HG03066 (cell line): ENCODE data around the gene WDR82.

ENCODE experiments used
- ATAC-seq: cut with Tn5 transposase; IDR thresholded peaks from one replicate; pipeline ENCODE4 v1.9.1; 2021; ENCODE audit warnings: low read depth; ENCODE audit not compliant: unreplicated experiment

Gene WDR82

DNA sequence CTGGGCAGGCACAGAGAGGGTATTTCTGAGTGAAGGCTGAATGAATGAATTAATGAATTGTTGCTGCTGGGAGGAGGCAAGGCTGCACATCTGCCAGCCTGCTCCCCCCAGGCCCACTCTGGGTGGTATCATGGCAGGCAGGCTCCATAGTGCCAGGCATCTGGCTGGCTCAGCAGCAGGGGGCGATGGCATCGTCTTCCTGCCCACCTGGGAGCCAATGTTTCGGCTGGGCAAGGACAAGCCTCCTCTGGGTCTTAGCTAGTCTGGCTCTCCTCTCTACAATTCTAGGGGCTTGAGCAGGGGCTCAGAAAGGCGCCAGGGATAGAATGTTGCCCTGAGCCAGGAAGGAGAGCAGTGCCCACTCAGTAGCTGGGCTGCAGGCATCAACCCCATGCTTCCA is 51.3 kb downstream of the WDR82 start:
- ATAC-seq: no peak

DNA sequence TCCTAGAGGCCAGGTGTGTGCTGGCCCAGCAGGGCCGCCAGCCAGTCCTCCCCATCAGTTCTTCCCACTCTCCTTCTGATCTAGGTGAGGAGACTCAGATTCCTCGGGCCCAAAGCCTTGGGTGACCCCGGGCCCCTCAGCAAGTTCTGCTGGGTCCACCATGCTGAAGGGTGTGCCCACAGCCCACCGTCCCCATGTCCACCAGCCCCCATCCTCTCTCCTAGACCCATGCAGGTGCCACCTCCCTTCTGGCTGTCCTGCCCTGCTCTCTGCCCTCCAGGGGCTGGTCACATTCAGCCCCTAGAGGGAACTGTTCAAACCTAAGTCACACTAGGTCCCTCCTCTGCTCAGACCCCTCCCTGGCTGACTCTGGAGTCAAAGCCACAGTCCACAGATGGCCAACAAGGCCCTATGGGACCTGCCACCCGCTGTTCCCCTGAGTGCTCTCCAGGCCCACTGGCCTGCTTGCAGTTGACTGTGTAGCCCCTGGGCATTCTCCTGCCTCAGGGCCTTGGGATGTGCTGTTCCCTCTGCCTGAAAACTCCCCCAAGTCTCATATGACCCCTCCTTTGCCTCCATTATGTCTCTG is 52.1 kb downstream of the WDR82 start:
- no peak for ATAC-seq

DNA sequence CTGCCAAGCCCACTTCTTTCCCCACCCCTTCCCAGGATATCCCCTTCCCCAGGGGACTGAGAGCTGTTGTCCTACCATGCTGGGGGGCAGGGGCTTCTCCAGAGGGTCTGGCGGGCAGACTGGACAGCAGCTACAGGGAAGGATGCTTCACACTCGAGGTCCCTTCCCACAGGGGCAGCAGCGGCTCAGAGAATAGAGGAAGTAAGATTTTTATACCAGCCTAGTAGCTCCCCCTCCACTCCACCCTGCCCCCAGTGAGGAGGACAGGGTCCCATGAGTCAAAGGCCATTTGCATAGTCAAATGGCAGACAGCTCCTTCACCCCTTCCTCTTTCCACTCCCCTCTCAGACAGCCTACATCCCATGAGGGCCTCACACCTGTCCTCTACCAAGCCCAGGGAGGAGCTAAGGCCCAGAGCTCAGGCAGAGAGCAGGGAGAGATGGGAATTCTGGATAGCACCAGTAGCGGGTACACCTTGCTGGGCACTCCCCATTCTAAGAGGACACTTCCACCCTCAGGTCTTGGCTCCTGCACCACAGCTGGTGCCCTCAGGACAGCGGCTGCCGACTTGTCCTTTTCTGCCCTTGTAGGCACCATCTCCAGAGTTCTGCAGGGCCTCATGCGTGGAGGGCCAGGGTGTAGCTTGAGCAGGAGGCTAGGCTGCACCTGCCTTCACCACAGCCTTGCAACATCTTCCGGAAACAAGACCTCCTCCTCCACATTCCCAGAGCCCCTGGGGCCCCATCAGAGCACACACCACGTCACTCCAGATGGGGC is 52.8 kb downstream of the WDR82 start, which contains the start of gene TLR9:
Gene TLR9, minus strand, starts transcription at position 194 of the 777 bp plus-strand sequence. Its CDS starts 116 bp downstream, at position 78.
- ATAC-seq: peak; percentile 83

DNA sequence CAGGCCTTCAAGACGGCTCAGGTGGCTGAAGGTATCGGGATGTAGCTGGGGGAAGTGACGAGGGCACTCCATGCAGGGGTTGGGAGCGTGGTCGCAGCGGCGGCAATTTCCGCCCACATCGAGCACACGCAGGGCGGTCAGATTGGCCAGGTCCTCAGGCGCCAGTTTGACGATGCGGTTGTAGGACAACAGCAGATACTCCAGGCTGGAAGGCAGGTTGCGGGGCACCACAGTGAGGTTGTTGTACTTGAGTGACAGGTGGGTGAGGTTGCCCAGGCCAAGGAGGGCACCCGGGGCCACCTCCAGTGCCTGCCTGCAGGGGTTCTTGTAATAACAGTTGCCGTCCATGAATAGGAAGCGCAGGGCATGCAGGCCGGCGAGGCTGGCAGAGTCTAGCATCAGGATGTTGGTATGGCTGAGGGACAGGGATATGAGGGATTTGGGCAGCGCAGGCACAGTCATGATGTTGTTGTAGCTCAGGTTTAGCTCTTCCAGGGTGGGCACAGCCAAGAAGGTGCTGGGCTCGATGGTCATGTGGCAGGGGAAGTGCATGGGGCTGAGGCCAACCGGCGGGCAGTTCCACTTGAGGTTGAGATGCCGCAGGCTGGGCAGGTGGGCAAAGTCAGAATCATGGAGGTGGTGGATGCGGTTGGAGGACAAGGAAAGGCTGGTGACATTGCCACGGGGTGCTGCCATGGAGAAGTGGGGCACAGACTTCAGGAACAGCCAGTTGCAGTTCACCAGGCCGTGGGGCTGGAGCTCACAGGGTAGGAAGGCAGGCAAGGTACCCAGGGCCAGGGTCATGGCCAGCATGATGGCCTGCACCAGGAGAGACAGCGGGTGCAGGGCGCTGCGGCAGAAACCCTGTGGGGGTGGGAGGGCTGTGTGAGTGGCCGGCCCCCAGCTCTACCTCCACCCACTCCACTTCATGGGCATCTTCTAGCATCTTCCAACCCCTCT is 54.7 kb downstream of the WDR82 start:
- no peak for ATAC-seq

DNA sequence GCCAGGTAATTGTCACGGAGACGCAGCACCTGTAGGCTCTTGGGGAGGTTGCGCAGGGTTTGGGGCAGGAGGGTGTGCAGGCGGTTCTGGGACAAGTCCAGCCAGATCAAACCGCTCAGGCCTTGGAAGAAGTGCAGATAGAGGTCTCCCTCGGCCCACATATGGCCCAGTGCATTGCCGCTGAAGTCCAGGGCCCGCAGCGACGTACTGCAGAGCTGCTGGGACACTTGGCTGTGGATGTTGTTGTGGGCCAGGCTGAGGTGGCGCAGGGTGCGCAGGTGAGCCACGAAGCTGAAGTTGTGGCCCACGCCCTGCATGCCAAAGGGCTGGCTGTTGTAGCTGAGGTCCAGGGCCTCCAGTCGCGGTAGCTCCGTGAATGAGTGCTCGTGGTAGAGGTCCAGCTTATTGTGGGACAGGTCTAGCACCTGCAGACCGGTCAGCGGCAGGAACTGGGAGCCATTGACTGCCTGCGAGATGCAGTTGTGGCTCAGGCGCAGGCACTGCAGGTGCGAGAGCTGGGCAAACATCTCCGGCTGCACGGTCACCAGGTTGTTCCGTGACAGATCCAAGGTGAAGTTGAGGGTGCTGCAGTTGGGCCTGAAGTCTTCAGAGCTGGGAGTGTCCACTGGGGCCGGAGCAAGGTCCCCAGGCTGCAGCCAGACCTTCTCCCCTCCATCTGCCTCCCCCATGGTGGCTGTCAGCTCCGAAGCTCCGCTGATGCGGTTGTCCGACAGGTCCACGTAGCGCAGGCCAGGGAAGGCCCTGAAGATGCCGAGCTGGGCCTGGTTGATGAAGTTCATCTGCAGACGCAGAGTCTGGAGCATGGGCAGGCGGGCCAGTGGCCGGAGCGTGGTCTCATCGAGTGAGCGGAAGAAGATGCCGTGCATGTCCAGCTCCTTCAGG is 55.9 kb downstream of the WDR82 start:
- ATAC-seq: no peak

DNA sequence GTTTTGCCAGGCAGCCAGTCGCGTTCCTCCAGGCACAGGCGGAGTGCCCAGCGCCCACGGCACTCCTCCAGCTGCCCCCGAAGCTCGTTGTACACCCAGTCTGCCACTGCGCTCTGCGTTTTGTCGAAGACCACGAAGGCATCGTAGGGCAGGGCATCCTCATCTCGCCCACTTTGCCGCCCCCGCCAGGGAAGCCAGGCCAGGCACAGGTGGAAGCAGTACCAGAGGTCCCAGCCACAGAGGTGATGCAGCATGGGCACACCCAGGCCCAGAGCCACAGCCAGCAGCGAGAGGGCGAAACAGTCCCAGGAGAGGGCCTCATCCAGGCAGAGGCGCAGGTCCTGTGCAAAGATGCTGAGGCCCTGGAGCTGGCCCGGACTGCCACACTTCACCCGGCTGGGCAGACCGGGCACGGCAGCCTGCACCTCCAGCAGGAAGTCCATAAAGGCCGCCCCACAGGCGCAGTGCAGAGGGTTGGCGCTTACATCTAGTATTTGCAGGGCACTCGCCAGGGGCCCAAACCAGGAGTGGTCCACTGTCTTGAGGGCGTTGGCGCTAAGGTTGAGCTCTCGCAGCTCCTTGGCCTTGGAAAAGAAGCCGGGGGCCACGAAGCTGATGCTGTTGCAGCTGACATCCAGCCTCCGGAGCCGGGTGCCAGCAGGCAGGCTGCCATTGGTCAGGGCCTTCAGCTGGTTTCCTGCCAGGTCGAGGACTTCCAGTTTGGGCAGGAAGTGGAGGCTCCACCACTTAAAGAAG is 56.7 kb downstream of the WDR82 start:
- ATAC-seq: no peak

DNA sequence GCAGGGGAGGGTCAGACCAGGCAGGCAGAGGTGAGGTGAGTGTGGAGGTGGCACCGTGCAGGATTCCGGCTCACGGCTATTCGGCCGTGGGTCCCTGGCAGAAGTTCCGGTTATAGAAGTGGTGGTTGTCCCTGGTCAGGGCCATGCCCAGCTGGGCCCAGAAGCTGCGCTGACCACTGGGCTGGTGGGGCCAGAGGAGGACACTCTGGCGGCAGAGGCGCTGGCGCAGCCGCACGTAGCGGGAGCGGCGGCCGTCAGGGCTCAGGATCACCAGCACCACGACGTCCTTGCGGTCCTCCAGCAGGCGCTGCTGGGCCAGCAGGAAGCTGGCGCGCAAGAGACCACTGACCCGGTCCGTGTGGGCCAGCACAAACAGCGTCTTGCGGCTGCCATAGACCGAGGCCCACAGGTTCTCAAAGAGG is 57.3 kb downstream of the WDR82 start:
- no peak for ATAC-seq

DNA sequence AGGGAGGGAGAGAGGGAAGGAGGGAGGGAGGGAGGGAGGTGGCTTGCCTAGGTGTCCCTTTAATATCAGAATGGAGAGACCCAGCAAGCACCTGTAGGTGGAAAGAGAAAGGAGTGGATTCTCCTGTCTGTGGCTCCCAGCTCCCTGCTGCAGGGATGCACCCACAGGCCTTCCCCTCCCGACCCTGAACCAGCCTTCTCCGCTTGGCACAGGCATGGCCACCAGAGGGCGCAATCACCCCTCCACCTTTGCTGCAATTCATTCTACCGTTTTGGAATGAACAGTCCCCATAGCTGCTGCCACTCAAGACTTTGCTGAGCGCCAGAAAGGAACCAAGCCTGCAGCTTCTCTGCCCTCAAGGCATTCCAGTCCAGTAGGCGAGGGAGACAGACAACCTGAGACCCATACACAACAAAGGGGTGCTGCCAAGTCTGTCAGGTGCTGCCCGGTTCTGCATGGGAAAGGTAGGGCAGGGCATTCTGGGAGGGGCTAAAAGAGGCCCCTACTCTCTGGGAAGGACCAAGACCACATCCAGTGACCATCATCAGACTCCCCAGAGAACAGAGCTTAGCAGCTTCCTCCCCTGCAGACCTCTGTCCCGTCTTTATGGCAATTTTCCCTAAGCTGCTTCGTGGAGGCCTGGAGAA is 57.9 kb downstream of the WDR82 start:
- ATAC-seq: peak; percentile 55

DNA sequence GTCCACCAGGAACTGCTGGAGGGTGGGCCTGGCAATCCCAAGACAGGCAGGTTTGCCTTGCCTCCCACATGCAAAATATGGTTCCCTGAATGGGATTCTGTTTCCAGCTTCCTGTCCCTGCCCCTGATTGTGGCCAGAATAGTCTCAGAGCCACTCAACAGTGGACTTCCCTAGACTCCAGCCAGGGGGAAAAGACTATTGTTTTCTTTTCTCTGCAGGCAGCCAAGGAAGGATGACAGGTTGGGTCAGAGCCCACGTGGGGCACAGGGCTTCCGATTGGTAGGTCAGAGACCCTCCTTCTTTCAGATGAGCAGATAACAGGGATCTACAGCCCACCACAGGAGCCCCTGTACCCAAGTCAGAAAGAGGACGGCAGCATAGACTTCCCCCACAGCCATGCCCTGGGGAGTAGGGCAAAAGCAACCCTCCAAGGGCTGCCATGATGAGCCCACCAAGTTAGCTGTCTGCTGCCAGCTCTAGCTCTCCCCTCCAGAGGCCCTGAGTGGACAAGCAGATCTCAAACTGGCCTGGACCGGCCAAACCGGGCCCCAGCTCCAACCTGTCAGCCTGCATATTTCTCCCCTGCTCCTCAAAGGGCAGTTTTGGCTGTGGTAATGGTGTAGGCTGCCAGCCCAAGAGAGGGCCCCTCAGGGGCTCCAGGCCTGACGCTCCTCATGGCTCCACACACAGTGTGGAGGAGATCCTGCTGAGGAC is 59.4 kb downstream of the WDR82 start:
- no peak for ATAC-seq

DNA sequence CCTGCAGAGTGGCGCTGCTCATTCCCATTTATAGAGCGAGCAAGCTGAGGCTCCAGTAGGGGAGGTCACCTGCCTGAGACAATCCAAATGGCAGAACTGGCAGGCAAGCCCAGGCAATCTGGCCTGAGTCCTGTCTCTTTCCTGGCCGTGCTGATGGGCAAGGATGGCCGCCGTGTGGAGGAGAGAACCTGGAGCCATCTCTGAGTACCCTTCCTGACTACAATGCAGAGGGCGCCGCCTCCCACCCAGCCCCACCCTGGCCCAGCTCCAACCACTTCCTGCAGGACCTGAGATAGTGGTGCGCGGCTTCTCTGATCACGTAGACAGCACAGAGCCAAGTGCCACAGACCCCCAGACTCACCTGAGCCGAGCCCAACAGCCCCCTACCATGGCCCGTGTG is 60.0 kb downstream of the WDR82 start:
- no peak for ATAC-seq

DNA sequence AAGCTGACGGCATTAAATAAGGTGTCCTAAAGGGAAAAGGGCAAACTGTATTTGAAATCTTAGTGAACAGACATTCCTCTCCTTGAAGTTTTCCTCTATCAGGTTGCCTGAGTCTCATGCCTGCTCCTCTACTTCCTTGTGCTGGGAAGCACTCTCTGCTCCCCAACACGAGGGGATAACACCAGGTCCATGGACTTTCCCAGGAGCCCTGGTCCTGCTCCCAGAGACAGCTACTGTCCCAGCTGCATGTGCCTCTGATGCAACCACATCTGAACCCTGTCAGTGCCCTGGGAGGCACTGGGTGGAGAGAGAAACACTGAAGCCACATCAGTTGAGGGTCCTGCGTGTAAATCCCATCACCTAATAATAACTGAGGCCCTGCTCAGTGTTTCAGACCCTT is 60.4 kb downstream of the WDR82 start:
- no peak for ATAC-seq

DNA sequence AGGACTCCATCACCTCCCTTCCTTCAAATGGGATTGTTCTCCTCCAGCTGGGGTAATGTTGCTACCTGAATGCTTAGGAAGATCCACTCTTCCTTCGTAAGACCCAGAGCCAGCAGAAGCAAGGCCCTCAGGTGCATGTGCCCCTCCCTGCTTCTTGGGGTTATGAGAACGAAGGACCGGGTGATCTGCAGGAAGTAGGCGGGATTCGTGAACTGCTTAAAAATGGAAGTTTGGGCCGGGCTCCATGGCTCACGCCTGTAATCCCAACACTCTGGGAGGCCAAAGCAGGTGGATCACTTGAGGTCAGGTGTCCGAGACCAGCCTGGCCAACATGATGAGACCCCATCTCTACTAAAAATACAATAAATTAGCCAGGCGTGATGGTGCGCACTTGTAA is 61.0 kb downstream of the WDR82 start:
- no peak for ATAC-seq

DNA sequence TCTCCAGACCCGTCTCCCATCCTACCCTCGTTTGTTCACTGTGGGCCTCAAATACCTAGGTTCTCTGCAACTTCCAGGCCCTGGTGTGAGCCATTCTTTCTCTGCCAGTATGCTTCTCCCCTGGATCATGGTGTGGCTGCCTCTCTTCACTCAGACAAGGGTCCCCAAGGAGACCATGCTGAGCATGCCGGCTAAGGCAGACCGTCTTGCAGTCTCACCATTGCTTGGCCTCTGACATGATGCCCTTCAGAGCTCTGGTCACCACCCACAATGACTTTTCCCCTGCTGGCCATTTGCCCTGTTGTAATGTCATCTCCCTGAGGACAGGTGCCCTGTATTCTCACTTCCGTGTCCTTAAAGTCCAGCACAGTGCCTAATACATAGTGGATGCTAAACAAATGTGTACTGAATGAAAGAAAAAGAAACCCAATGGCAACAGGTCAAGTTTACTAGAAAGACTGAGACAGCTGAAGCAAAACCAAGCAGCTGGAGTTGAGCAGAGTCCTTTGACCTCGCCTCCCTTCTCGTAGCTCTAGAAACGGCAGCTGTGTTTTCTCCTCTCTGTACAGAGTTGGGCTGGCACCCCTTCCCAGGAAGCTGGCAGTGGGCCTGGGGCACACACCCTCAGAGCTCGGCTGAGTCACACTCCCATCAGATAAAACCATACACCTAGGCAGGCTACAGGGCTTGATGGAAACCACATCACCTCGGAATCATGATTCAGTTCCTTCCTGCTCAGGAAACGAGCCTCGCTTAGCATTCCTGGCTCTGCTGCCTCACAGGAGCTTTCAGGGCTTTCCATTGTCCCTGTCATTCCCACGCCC is 61.7 kb downstream of the WDR82 start:
- ATAC-seq: no peak

DNA sequence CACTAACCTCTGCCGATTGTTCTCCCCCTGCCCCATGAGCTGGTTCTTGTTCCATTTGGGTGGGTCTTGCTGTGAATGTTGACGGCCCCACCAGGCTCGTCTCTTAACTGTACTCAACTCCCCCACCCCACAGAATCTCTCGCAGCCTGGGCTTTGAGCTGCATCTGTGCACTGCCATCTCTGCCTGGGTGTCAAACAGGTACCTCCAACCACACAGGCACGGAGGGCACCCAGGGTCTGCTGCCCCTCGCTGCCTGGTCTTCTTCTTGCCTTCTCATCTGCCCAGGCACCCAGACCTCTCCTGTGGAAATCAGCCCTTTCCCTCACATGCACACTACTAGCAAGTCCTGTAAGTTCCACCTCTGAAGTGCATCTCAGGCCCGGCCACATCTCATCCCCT is 63.1 kb downstream of the WDR82 start:
- no peak for ATAC-seq

DNA sequence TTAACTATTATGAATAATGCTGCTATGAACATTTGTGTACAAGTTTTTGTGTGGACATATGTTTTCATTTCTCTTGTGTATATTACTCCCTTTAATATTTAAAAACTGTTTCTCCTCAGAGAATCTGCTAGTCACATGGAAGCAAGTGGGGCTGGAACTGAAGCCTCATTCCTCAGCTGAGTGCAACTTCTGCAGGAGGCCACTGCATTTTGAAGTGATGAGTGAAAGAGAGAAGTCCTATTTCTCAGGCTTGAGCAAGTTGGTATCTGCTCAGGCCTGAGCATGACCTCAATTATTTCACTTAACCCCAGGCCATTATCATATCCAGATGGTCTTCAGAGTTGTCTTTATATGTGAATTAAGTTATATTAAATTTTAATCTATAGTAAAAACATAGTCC is 64.5 kb downstream of the WDR82 start:
- no peak for ATAC-seq

DNA sequence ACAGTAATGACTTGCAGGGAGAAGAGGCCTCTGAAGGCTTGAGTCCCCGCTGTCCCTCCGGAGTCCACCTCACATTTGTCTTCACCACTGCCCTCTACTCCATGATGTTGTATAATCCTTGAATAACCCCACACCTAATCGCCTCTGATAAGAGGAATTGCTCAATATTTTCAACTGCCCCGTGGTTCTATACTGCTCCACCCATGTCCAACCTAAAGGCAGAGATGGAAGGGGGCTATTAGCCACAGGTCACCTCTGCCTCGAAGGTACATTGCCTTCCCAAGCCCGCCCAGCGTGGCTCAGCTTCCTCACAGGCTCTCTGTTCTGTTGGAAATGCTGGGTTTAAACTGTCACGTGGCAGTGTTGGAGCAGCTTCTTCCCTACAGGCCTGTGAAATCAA is 65.4 kb downstream of the WDR82 start:
- ATAC-seq: no peak

DNA sequence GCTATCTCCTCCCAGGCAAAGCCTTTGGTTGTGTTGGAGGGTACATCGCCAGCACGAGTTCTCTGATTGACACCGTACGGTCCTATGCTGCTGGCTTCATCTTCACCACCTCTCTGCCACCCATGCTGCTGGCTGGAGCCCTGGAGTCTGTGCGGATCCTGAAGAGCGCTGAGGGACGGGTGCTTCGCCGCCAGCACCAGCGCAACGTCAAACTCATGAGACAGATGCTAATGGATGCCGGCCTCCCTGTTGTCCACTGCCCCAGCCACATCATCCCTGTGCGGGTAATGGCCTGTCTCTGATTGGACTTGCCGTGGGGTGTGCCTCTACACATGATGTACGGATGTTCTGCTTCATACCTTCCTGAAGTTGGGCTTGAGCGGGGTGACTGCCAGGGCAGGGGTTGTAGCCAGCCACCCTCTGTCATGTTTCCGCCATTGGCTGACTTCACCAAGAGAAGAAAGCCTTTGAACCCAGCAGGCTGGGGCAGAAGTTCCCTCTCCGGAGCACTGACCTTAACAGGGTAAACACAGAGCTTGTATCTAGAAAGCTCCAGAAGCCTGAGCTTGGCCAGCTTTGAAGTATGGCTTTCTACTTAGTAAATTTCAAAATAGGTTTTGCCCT is 67.1 kb downstream of the WDR82 start:
- no peak for ATAC-seq
